ENCODE measurements around the gene SMIM10L2A. TPM values are rescaled to one million over a fixed set of nuclear protein-coding genes. Genes with fewer than 3 reads are reported as not detected.
"Not testable (repeated sequence)": the region's sequence is repeated elsewhere in the genome, so short reads cannot be mapped to it uniquely, and the experiment has no call there.

SMIM10L2A gene
- total RNA-seq, 2 experiments from 2014 or later, result 0.56 to 0.60 TPM

DNA sequence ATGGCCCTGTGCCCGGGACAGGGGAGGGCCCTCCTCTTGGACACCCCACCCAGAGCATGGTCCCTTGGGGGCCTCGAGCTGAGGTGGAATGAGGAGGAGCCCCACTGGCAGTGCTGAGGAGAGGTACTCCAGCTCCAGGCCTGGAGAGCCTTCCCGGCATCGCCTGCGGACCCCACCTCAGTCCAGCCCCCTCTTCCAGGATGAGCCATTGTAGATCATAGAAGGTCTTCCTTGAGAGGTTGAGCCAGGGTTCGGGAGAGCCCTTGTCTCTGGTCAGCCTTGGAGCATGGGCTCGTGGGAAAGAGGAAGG, 16.9 kb downstream of the SMIM10L2A start:
- H3K27me3 Mint-ChIP-seq, result peaks cover 13% of the 10 kb centered on the region
- no peak for DNase-seq
- H3K36me3 Mint-ChIP-seq (ENCODE audit: low read depth), result no peaks in the 10 kb centered on the region
- H3K4me1 Mint-ChIP-seq, result no peaks in the 10 kb centered on the region
- POLR2A ChIA-PET, result no interaction called here
- no peak overlapping the region for H3K27ac Mint-ChIP-seq
- H3K9me3 Mint-ChIP-seq, result no peaks in the 10 kb centered on the region
- CTCF ChIA-PET, result no interaction called here
- no peak overlapping the region for H3K4me3 Mint-ChIP-seq

GRCh38 chrX:135449637-135450550, 28.1 kb downstream of the SMIM10L2A start:
- CTCF ChIA-PET, result no interaction called here
- no peak overlapping the region for H3K4me3 Mint-ChIP-seq

DNA sequence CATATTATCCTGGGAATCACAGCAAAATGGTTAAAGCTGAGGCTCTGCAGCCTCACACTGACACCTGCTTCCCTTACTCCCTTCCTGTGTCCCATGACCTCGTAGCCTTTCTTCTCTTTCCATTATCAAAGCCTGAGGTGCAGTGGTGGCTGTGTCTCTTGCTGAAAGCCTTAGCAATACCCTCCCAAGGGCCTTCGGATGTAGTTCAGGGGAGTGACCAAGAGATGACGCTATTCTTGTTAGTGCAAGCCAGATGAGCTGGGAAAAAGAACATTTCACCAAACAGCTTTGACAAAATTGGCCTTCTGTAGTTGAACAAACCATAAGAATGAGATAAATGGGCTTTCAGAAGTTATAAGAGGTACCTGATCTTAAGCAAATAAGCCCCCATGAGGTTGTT, 31.6 kb downstream of the SMIM10L2A start:
- peaks cover 6% of the 10 kb centered on the region for H3K27me3 Mint-ChIP-seq
- no peak overlapping the region for H3K27ac Mint-ChIP-seq
- H3K4me3 Mint-ChIP-seq, result no peak overlapping the region
- POLR2A ChIA-PET, result no interaction called here
- DNase-seq, result no peak
- H3K9me3 Mint-ChIP-seq, result no peaks in the 10 kb centered on the region
- CTCF ChIA-PET, result interaction anchor here (1.2 kb wide), 1 partner anchor 14 kb away, joined by 3 read pairs; no protein-coding TSS in a partner anchor
- H3K36me3 Mint-ChIP-seq (ENCODE audit: low read depth), result no peaks in the 10 kb centered on the region
- no peaks in the 10 kb centered on the region for H3K4me1 Mint-ChIP-seq

More at GRCh38 chrX:135449637-135450550, 28.1 kb downstream of the SMIM10L2A start:
- no peak overlapping the region for H3K27ac Mint-ChIP-seq
- DNase-seq, result no peak
- H3K4me1 Mint-ChIP-seq, result no peaks in the 10 kb centered on the region
- no peaks in the 10 kb centered on the region for H3K36me3 Mint-ChIP-seq (ENCODE audit: low read depth)
- no peaks in the 10 kb centered on the region for H3K9me3 Mint-ChIP-seq
- POLR2A ChIA-PET, result no interaction called here
- no peaks in the 10 kb centered on the region for H3K27me3 Mint-ChIP-seq

DNA sequence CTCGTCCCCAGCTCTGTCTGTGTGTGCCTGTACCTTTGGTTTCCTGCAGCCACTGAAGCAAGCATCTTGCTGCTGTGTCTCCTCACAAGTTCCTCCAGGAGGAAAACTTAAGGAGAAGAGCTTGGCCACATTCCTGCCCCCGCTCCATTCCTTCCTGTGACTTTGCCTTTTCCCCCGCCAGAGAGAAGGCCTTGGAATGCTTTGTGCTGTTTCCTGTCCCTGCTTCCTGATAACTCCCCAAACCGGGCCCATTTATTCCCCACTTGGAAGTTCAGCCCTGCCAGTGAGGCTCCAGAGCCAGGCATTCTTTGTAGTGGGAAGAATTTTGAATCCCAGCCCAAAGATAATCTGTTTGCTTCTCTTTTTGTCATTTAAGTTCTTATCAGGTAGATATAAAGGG, 33.1 kb downstream of the SMIM10L2A start:
- POLR2A ChIA-PET, result no interaction called here
- DNase-seq, result no peak

GRCh38 chrX:135461756-135462155, 40.0 kb downstream of the SMIM10L2A start:
- H3K27ac Mint-ChIP-seq; H3K9me3 Mint-ChIP-seq; H3K27me3 Mint-ChIP-seq; CTCF ChIA-PET; H3K4me3 Mint-ChIP-seq; POLR2A ChIA-PET; H3K4me1 Mint-ChIP-seq; DNase-seq; H3K36me3 Mint-ChIP-seq (ENCODE audit: low read depth): not testable (repeated sequence)

More for the DNA sequence above, 33.1 kb downstream of the SMIM10L2A start:
- H3K36me3 Mint-ChIP-seq (ENCODE audit: low read depth), result no peaks in the 10 kb centered on the region
- H3K9me3 Mint-ChIP-seq, result no peaks in the 10 kb centered on the region
- no peak overlapping the region for H3K4me3 Mint-ChIP-seq
- H3K4me1 Mint-ChIP-seq, result no peaks in the 10 kb centered on the region
- CTCF ChIA-PET, result interaction anchor here (2.1 kb wide), 1 partner anchor 13 kb away, joined by 6 read pairs; no protein-coding TSS in a partner anchor
- H3K27me3 Mint-ChIP-seq, result peaks cover 7% of the 10 kb centered on the region
- no peak overlapping the region for H3K27ac Mint-ChIP-seq

GRCh38 chrX:135463937-135464336, 42.2 kb downstream of the SMIM10L2A start:
- ChIA-PET POLR2A (no interaction called here), CTCF (interaction anchor here (0.9 to 1.4 kb wide), 4 partner anchors 11 to 145 kb away, joined by 3 to 4 read pairs (median 3); no protein-coding TSS in a partner anchor)
- no peak overlapping the region for H3K27ac Mint-ChIP-seq
- H3K27me3 Mint-ChIP-seq, result peaks cover 3% of the 10 kb centered on the region
- H3K4me3 Mint-ChIP-seq, result no peak overlapping the region
- H3K4me1 Mint-ChIP-seq, result no peaks in the 10 kb centered on the region
- H3K9me3 Mint-ChIP-seq, result no peaks in the 10 kb centered on the region
- DNase-seq, result peak; percentile 6
- H3K36me3 Mint-ChIP-seq (ENCODE audit: low read depth), result no peaks in the 10 kb centered on the region

GRCh38 chrX:135476378-135476777, 54.6 kb downstream of the SMIM10L2A start:
- Mint-ChIP-seq H3K9me3 (no peaks in the 10 kb centered on the region), H3K4me3 (no peak overlapping the region), H3K27ac (no peak overlapping the region), H3K27me3 (peaks cover 8% of the 10 kb centered on the region), H3K4me1 (peaks cover 15% of the 10 kb centered on the region), H3K36me3 (ENCODE audit: low read depth) (no peaks in the 10 kb centered on the region)
- DNase-seq, result peak; percentile 5
- ChIA-PET CTCF (no interaction called here), POLR2A (no interaction called here)

DNA sequence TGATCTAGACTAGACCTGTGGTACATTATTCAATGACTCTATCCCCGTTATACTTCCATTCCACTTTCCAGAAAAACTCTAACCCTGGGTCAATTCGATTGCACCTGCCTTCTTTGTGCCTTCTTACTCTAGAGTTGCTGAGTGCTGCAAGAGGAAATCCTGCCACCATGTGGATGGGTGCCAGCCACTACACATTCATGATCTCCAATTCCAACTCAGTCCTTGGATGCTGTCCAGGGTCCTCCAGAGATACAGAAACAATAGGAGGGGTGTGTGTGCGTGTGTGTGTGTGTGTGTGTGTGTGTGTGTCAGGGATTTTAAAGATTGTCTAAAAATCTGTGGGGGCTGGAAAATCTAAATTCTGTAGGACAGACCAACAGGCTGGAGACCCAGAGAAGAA, 55.8 kb downstream of the SMIM10L2A start:
- H3K4me1 Mint-ChIP-seq, result peaks cover 15% of the 10 kb centered on the region
- POLR2A ChIA-PET, result no interaction called here
- H3K27ac Mint-ChIP-seq, result no peak overlapping the region
- H3K36me3 Mint-ChIP-seq (ENCODE audit: low read depth), result no peaks in the 10 kb centered on the region
- CTCF ChIA-PET, result no interaction called here
- DNase-seq, result peak; percentile 58
- no peaks in the 10 kb centered on the region for H3K9me3 Mint-ChIP-seq
- peaks cover 3% of the 10 kb centered on the region for H3K27me3 Mint-ChIP-seq
- H3K4me3 Mint-ChIP-seq, result no peak overlapping the region

Other genes with a start within 250 kb of the SMIM10L2A start
- not detected for gene ETDA, start 169.9 kb upstream of the SMIM10L2A start, total RNA-seq
- not detected for gene ETDC, start 112.5 kb upstream of the SMIM10L2A start, total RNA-seq
- gene ZNF75D, start 77.8 kb upstream of the SMIM10L2A start, total RNA-seq, result 10 to 100 TPM; 12.5 to 14.8 TPM
- gene ZNF449, start 77.1 kb upstream of the SMIM10L2A start, total RNA-seq, result 1 to 10 TPM; 4.4 to 5.3 TPM
- 10 to 100 TPM; 30.1 to 32.5 TPM for gene INTS6L, start 98.7 kb downstream of the SMIM10L2A start, total RNA-seq